ENCODE results near the gene MX2. TPM values are rescaled to one million over a fixed set of nuclear protein-coding genes. Genes with fewer than 3 reads are reported as not detected.

Gene MX2
- total and polyA plus RNA-seq, 4 donors = 4.2 to 33.4 (median 9.3) TPM

- Histone ChIP-seq H3K4me1 (ENCODE audit: control insufficient read depth in 5 of 5, insufficient read depth in 5 of 5, low read length in 5 of 5) (peaks cover 0 to 4% (median 0%) of the 10 kb centered on the region in 5 donors), H3K9me3 (ENCODE audit: control insufficient read depth in 4 of 4, insufficient read depth in 3 of 4, low read length in 3 of 4) (peaks cover 0 to 4% (median 0%) of the 10 kb centered on the region in 4 donors), H3K4me3 (no peak overlapping the region), H3K36me3 (ENCODE audit: control insufficient read depth in 4 of 4, insufficient read depth in 4 of 4, low read length in 4 of 4) (peaks cover 2 to 48% (median 10%) of the 10 kb centered on the region in 4 donors), H3K9ac (ENCODE audit: insufficient read depth in 1 of 2, low read length in 2 of 2) (no peak overlapping the region), H3K27me3 (ENCODE audit: control insufficient read depth in 3 of 3, insufficient read depth in 3 of 3, low read length in 2 of 3) (no peaks in the 10 kb centered on the region), H3K27ac (ENCODE audit: low read depth in 1 of 2, low read length in 1 of 2) (no peak overlapping the region)
- TF ChIP-seq, protein P1, sequence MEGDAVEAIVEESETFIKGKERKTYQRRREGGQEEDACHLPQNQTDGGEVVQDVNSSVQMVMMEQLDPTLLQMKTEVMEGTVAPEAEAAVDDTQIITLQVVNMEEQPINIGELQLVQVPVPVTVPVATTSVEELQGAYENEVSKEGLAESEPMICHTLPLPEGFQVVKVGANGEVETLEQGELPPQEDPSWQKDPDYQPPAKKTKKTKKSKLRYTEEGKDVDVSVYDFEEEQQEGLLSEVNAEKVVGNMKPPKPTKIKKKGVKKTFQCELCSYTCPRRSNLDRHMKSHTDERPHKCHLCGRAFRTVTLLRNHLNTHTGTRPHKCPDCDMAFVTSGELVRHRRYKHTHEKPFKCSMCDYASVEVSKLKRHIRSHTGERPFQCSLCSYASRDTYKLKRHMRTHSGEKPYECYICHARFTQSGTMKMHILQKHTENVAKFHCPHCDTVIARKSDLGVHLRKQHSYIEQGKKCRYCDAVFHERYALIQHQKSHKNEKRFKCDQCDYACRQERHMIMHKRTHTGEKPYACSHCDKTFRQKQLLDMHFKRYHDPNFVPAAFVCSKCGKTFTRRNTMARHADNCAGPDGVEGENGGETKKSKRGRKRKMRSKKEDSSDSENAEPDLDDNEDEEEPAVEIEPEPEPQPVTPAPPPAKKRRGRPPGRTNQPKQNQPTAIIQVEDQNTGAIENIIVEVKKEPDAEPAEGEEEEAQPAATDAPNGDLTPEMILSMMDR (IDR thresholded peaks at IDR 0.05; ENCODE audit: control extremely low read depth, extremely low read depth) = no peak
- WGBS, 2 donors = 96 to 97% methylated on average over 11 of the region's 11 CpGs
- ATAC-seq (ENCODE audit: insufficient read depth, low FRiP score) = no peak
- DNase-seq = no peak
Observed at GRCh38 chr21:41435706-41436105, 73.9 kb downstream of the MX2 start.

GRCh38 chr21:41437729-41438128, 75.9 kb downstream of the MX2 start:
- TF ChIP-seq, protein P1 (IDR thresholded peaks at IDR 0.05; ENCODE audit: control extremely low read depth, extremely low read depth) = no peak
- H3K4me1 ChIP-seq (ENCODE audit: control insufficient read depth in 5 of 5, insufficient read depth in 5 of 5, low read length in 5 of 5) = peaks cover 0 to 4% (median 0%) of the 10 kb centered on the region in 5 donors
- peaks cover 0 to 4% (median 0%) of the 10 kb centered on the region in 4 donors for H3K9me3 ChIP-seq (ENCODE audit: control insufficient read depth in 4 of 4, insufficient read depth in 3 of 4, low read length in 3 of 4)
- no peaks in the 10 kb centered on the region for H3K27me3 ChIP-seq (ENCODE audit: control insufficient read depth in 3 of 3, insufficient read depth in 3 of 3, low read length in 2 of 3)
- DNase-seq = no peak
- ATAC-seq (ENCODE audit: insufficient read depth, low FRiP score) = no peak
- no peak overlapping the region for H3K9ac ChIP-seq (ENCODE audit: insufficient read depth in 1 of 2, low read length in 2 of 2)
- H3K4me3 ChIP-seq = no peak overlapping the region
- H3K36me3 ChIP-seq (ENCODE audit: control insufficient read depth in 4 of 4, insufficient read depth in 4 of 4, low read length in 4 of 4) = peaks cover 2 to 50% (median 10%) of the 10 kb centered on the region in 4 donors
- H3K27ac ChIP-seq (ENCODE audit: low read depth in 1 of 2, low read length in 1 of 2) = no peak overlapping the region
- WGBS, 2 donors = 60 to 71% methylated on average over 2 of the region's 2 CpGs

- Histone ChIP-seq H3K27me3 (ENCODE audit: control insufficient read depth in 3 of 3, insufficient read depth in 3 of 3, low read length in 2 of 3) (no peaks in the 10 kb centered on the region), H3K4me1 (ENCODE audit: control insufficient read depth in 5 of 5, insufficient read depth in 5 of 5, low read length in 5 of 5) (no peaks in the 10 kb centered on the region), H3K4me3 (no peak overlapping the region), H3K36me3 (ENCODE audit: control insufficient read depth in 4 of 4, insufficient read depth in 4 of 4, low read length in 4 of 4) (peaks cover 2 to 46% (median 9%) of the 10 kb centered on the region in 4 donors), H3K9me3 (ENCODE audit: control insufficient read depth in 4 of 4, insufficient read depth in 3 of 4, low read length in 3 of 4) (peaks cover 0 to 4% (median 0%) of the 10 kb centered on the region in 4 donors), H3K9ac (ENCODE audit: insufficient read depth in 1 of 2, low read length in 2 of 2) (no peak overlapping the region), H3K27ac (ENCODE audit: low read depth in 1 of 2, low read length in 1 of 2) (no peak overlapping the region)
- ATAC-seq (ENCODE audit: insufficient read depth, low FRiP score) = no peak
- no peak for DNase-seq
- TF ChIP-seq, protein P1 (IDR thresholded peaks at IDR 0.05; ENCODE audit: control extremely low read depth, extremely low read depth) = no peak
- 89 to 97% methylated on average over 13 of the region's 13 CpGs for WGBS, 2 donors
Observed at GRCh38 chr21:41438425-41439113, 76.7 kb downstream of the MX2 start.

Data from lung (tissue), 12 donors.